ENCODE results near the gene MEDAG. TPM values are rescaled to one million over a fixed set of nuclear protein-coding genes. Genes with fewer than 3 reads are reported as not detected.
"Not testable (repeated sequence)": the region's sequence is repeated elsewhere in the genome, so short reads cannot be mapped to it uniquely, and the experiment has no call there.

Gene MEDAG
- polyA plus RNA-seq, 1 of the 3 experiments (the other 2 are of a cell fraction), result not detected

GRCh38 chr13:30925429-30925828 lies 19.4 kb downstream of the MEDAG start:
- no peaks in the 10 kb centered on the region for H3K27me3 ChIP-seq (ENCODE audit: insufficient read depth)
- DNase-seq, result no peak
- H3K27ac ChIP-seq (ENCODE audit: low read depth in 2 of 2, low read length in 1 of 2), result no peak overlapping the region
- H3K79me2 ChIP-seq (ENCODE audit: insufficient read depth), result no peaks in the 10 kb centered on the region
- no peak overlapping the region for H3K4me3 ChIP-seq (ENCODE audit: low read depth in 2 of 2, low read length in 1 of 2)
- H3K36me3 ChIP-seq (replicated peaks in 1 of 2; ENCODE audit: control insufficient read depth in 1 of 2, insufficient read depth in 2 of 2, low read length in 1 of 2), result no peaks in the 10 kb centered on the region
- H3K9ac ChIP-seq, result no peak overlapping the region
- CTCF ChIA-PET, result interaction anchor here (0.9 kb wide), 1 partner anchor 22 kb away, joined by 3 read pairs; no protein-coding TSS in a partner anchor
- peaks cover 0 to 7% of the 10 kb centered on the region in 2 experiments; a peak in 1 of 4 replicates for H3K4me1 ChIP-seq (ENCODE audit: control insufficient read depth in 1 of 2, insufficient read depth in 2 of 2, low read depth in 1 of 2, low read length in 1 of 2)
- WGBS (ENCODE audit: low lambda C conversion rate), result 83% methylated on average over 1 of the region's 1 CpG
- H3F3A ChIP-seq (replicated peaks; ENCODE audit: insufficient read depth), result no peaks in the 10 kb centered on the region
- no peak overlapping the region for H3K4me2 ChIP-seq
- TF ChIP-seq USF1 (IDR thresholded peaks at IDR 0.05; ENCODE audit: borderline replicate concordance, low read depth) (no peak), NRF1 (IDR thresholded peaks at IDR 0.05; ENCODE audit: low read depth, low read length) (no peak), TEAD4 (IDR thresholded peaks at IDR 0.05; ENCODE audit: borderline replicate concordance, insufficient read depth) (no peak), NFIC (IDR thresholded peaks at IDR 0.05; ENCODE audit: borderline replicate concordance) (no peak), GABPA (IDR thresholded peaks at IDR 0.05; ENCODE audit: low read depth) (no peak), FOXM1 (IDR thresholded peaks at IDR 0.05; ENCODE audit: low read depth) (no peak), EZH2phosphoT487 (IDR thresholded peaks at IDR 0.05; ENCODE audit: borderline replicate concordance, low read depth) (no peak), TAF1 (IDR thresholded peaks at IDR 0.05; ENCODE audit: borderline replicate concordance, low read depth, low read length) (no peak), IRF3 (IDR thresholded peaks at IDR 0.05; ENCODE audit: low read depth, low read length) (no peak), REST (IDR thresholded peaks at IDR 0.05; ENCODE audit: low read depth, low read length) (no peak), RCOR1 (IDR thresholded peaks at IDR 0.05; ENCODE audit: low read length) (no peak)
- H2AFZ ChIP-seq (ENCODE audit: low read depth), result peak overlapping the region; percentile 8; the same call in 1 of the 2 replicates
- no peaks in the 10 kb centered on the region for H3K9me3 ChIP-seq
- no peaks in the 10 kb centered on the region for H4K20me1 ChIP-seq (ENCODE audit: insufficient read depth)
- H3K9me2 ChIP-seq, result no peaks in the 10 kb centered on the region
- POLR2A ChIA-PET, result no interaction called here

- Histone ChIP-seq H3K27ac (ENCODE audit: low read depth in 2 of 2, low read length in 1 of 2) (no peak overlapping the region), H3K36me3 (replicated peaks in 1 of 2; ENCODE audit: control insufficient read depth in 1 of 2, insufficient read depth in 2 of 2, low read length in 1 of 2) (no peaks in the 10 kb centered on the region), H3K79me2 (ENCODE audit: insufficient read depth) (no peaks in the 10 kb centered on the region), H2AFZ (ENCODE audit: low read depth) (no peak overlapping the region), H3K9ac (no peak overlapping the region), H3K9me2 (no peaks in the 10 kb centered on the region), H3F3A (replicated peaks; ENCODE audit: insufficient read depth) (no peaks in the 10 kb centered on the region), H4K20me1 (ENCODE audit: insufficient read depth) (no peaks in the 10 kb centered on the region), H3K4me1 (ENCODE audit: control insufficient read depth in 1 of 2, insufficient read depth in 2 of 2, low read depth in 1 of 2, low read length in 1 of 2) (peaks cover 0 to 7% of the 10 kb centered on the region in 2 experiments; a peak in 1 of 4 replicates), H3K4me3 (ENCODE audit: low read depth in 2 of 2, low read length in 1 of 2) (no peak overlapping the region), H3K4me2 (no peak overlapping the region), H3K9me3 (no peaks in the 10 kb centered on the region), H3K27me3 (ENCODE audit: insufficient read depth) (no peaks in the 10 kb centered on the region)
- whole genome bisulfite sequencing (ENCODE audit: low lambda C conversion rate), result 87% methylated on average over 3 of the region's 3 CpGs
- ChIA-PET POLR2A (no interaction called here), CTCF (no interaction called here)
- TF ChIP-seq GATA2 (CRISPR knock-in tag; IDR thresholded peaks at IDR 0.05) (no peak), RAD21 (IDR thresholded peaks at IDR 0.05; ENCODE audit: low read length) (no peak), CHD2 (IDR thresholded peaks at IDR 0.05; ENCODE audit: low read length, partially characterized antibody) (no peak), MXI1 (IDR thresholded peaks at IDR 0.05; ENCODE audit: low read depth, low read length) (no peak), FOSL2 (IDR thresholded peaks at IDR 0.05; ENCODE audit: borderline replicate concordance, low read depth) (no peak), ELF1 (IDR thresholded peaks at IDR 0.05) (no peak)
- DNase-seq, result no peak
Measured at GRCh38 chr13:30926781-30927180, 20.7 kb downstream of the MEDAG start.

GRCh38 chr13:30927188-30927587 lies 21.1 kb downstream of the MEDAG start:
- POLR2A ChIA-PET; H4K20me1 ChIP-seq (ENCODE audit: insufficient read depth); DNase-seq; H3K79me2 ChIP-seq (ENCODE audit: insufficient read depth); H3K36me3 ChIP-seq (replicated peaks in 1 of 2; ENCODE audit: control insufficient read depth in 1 of 2, insufficient read depth in 2 of 2, low read length in 1 of 2); H3K9me3 ChIP-seq; H3F3A ChIP-seq (replicated peaks; ENCODE audit: insufficient read depth); H3K9ac ChIP-seq; CTCF ChIA-PET; H3K27me3 ChIP-seq (ENCODE audit: insufficient read depth); H3K27ac ChIP-seq (ENCODE audit: low read depth in 2 of 2, low read length in 1 of 2); H3K4me3 ChIP-seq (ENCODE audit: low read depth in 2 of 2, low read length in 1 of 2); H2AFZ ChIP-seq (ENCODE audit: low read depth); H3K4me1 ChIP-seq (ENCODE audit: control insufficient read depth in 1 of 2, insufficient read depth in 2 of 2, low read depth in 1 of 2, low read length in 1 of 2); H3K4me2 ChIP-seq; H3K9me2 ChIP-seq: not testable (repeated sequence)
- WGBS (ENCODE audit: low lambda C conversion rate), result 77% methylated on average over 3 of the region's 3 CpGs
